ENCODE measurements around the gene PUM2.
"Not testable (repeated sequence)": the region's sequence is repeated elsewhere in the genome, so short reads cannot be mapped to it uniquely, and the experiment has no call there.

PUM2 gene

DNA sequence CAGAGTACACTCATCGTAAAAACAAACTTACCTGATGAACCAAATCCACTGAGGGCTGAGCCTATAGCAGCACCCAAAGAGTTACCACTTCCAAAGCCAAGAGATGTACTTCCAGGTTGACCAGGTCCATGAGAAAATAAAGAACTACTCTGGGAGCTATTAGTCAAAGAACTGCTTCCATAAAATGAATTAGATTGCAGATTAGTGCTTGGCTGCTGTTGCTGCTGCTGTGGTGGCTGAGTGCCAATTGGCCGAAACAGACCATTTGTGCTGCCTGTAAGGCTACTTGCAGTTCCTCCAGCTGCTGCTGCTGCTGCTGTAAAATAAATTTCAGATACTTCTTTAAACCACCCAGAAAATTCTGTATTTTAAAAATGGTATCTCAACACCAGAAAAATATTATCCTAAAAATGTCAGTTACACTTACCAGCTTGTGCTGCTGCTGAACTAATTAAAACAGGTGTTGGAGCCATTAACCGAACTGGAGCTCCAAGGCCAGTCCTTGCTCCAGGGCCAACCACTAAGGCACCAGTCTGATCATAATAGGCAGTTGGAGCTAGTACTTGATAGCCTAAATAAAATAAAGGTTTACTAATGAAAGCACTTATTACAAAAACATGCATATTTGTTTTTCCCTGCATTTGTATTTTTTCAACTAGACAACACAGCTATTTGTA is 67.6 kb downstream of the PUM2 start:
- DNase-seq: no peak

DNA sequence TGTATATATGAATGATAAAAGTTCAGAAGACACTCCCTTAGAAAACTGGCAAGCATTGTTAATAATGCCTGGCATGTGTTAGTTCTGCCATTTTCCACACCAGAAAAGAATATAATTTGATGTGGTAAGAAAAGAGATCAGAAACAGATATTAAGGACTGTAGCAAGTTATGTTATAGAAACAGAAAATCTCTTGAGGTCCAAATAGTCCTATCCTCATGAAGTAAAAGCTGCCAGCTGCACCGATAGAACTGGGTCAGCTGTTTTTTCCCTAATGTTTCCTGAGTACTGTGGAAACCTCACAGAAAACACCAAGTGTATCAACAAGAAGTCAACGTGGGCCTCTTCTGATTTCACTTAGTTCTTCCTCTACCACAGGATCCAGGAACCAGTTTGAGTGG is 68.8 kb downstream of the PUM2 start:
- DNase-seq: no peak

DNA sequence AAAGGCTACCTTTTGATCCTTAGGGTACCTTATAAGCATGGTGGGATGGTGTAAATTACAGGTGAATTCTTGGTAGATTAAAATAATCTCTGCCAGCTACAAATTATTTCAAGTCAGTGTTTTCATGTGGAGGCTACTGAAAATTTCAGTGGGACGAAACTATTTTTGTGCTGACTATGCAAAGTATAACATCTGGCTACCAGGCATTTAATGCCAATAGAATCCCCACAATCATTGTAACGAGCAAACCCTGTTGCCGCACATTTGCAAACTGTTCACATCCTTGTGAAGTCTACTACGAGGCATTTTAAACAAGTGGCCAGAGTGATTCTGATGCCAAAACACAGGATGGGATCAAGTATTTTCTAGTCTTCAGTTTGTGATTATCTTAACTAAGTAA is 77.6 kb downstream of the PUM2 start:
- no peak for DNase-seq

DNA sequence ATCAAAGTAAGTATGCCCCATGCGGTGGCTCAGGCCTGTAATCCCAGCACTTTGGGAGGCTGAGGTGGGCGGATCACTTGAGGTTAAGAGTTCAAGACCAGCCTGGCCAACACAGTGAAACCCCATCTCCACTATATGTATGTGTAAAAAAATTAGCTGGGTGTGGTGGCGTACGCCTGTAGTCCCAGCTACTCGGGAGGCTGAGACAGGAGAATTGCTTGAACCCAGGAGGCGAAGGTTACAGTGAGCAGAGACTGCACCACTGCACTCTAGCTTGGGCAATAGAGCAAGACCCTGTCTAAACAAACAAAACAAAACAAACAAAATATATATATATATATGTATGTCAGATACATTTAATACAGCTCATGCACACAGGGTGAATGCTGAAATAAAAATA is 82.3 kb downstream of the PUM2 start:
- DNase-seq: not testable (repeated sequence)

DNA sequence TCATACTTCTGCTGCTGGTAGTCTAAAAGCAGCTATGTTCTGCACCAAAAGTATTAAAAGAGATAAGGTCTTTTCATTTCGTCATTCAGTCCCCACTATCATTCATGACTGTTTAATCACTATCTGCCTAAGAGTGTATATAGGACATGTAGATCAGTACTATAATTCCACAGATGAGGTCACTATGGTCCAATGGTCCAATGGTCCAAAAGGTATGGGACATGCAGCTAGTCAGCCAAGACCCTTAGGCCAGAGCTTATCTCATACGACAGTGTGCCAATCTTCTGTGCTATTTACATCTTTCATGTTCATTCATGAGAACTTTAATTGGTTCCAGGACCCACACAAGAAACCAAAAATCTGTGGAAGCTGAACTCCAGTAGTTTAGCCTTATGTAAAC is 83.1 kb downstream of the PUM2 start:
- no peak for DNase-seq

DNA sequence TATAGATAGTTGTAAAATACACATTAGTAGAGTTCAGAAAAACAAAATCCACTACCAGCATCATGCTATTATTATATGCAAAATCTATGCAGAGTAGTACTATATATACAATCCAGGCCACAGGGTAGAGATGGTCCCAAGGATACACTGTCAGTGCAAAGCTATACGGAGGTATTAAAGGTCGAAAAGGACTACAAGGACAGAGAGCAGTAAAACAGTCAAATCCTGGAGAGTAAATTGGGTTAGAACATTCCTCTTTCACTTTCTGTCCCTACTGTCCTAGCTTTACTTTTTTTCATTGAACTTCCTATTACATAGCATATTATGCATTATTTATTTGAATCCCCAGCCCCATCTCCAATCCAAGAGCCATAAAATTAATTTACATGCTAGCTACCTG is 86.0 kb downstream of the PUM2 start:
- no peak for DNase-seq

DNA sequence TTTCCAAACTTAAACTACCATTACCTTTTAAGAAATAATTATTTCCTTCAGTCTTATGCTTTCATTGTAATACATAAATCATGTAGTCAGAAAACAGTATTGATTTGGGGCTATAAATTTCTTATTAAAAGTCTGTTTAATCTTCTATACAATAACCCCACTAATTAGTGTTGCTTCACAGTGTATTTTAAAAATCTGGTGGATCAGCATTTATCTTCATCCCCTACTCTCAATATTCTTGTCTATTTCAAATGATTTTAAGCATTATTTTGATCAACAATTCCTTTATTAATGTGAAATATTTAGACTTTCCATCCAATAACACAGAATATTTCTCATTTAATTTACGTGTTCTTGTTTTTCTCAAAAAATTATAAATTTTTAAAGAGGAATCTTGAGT is 93.2 kb downstream of the PUM2 start:
- no peak for DNase-seq

DNA sequence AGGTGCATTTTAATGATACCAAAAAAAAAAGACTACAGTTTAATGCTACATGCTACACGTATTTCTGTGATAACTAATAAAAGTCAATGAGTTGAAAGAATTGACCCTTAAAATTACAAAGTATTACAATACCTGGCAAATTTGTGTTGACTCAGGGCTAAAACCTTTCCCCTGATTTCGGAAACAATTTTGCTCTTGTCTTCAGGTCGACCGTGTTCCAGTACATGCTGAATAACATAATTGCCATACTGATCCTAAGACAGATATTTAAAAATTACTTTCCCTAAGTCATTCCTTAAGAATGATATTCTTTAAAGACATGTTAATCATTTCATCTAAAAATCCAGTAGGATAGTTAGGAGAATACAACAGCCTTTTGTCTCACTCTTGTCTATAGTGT is 95.9 kb downstream of the PUM2 start:
- DNase-seq: no peak

DNA sequence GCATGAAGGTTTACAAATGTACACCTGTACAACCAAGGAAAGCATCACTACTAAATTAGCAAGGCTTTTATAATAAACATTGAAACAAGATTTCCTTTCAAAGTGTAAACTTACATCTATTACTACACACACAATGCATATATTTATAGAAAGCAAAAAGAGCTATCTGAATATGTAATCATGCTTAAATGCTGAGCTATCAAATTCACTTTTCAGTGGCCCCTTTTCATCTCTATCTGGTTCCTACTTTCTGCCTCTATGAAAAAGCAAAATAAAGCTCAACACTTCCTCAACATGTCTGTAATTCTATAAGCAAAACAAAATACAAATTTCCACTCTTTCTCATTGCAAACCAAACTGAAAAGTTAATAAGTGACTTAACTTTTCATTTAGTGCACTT is 100.2 kb downstream of the PUM2 start:
- no peak for DNase-seq

DNA sequence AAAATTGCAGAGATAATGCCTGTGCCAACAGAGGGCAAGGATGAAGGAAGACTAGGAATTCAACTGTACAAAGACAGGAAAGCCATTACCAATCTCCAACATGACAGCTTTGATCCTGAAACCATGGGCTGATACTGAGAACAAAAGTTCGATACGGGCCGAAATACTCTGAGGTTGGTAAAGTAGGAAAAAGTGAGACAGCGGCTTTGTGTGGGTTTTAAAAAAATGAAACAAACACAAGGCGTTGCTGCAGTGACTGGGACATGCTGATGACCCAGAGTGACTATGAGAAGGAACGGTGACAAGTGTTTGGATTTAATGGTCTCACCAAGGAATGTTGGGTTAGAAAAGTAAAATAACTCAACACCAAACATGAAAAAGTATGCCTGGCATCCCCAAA is 101.5 kb downstream of the PUM2 start:
- no peak for DNase-seq

DNA sequence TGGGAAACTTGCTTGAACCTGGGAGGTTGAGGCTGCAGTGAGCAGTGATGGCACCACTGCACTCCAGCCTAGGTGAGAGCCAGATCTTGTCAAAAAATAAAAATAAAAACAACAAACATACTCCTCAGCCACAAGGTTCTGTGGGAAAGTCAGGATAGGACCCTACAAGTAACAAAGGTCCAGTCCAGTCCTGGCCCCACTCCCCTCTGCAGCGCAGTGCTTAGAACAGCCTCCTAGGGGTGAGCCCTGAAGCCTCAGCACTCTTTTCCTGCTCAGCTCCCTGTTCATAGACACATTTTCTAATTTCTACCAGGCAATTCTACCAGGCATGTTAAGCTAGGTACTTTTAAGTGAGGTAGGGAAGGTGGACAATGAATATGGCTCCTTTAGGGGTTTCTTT is 103.6 kb downstream of the PUM2 start:
- no peak for DNase-seq

DNA sequence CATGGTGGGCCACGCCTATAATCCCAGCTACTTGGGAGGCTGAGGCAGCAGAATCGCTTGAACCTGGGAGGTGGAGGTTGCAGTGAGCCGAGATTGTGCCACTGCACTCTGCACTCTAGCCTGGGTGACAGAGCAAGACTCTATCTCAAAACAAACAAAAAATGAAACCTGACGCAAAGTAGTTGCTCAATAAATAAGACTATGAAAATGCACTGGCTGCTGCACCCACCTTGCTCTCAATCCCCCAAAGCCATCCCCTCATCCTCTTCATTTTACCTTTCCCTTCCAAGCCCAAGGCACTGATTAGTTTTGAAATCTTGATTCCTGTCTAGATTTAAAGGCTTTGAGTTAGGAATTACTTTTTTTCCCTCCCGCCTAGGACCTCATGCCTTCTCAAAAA is 107.0 kb downstream of the PUM2 start:
- DNase-seq: not testable (repeated sequence)

DNA sequence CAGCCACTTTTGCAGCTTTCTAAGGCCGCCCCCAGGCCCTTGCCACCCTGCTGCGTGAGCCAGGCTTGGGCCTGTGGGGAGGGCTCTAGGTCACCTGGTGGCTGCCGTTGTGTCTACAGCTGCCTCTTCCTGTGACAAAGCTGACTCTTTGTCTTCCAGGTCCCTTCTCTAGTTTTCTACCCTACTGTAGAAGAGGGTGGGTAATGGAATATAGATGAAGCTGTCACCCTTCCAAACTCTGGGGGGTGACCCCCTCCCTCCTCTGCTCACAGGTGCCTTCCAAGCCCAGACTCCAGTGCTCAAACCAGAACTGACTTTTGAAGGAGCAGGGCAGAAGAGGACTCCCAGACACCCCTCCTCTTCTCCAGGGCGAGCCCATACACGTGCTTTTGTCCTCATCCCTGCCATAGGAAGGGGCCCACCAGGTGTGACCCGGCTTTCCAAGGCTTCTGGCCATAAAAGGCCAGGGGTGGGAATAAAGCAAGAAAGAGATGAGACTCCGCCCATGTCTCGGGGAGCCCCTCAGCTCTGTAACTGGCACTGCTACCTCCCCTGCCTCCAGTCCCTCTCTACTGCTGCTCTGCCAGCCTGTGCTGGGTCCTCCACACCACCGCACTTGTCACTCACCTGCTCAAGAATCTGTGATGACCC is 107.8 kb downstream of the PUM2 start:
- no peak for DNase-seq

DNA sequence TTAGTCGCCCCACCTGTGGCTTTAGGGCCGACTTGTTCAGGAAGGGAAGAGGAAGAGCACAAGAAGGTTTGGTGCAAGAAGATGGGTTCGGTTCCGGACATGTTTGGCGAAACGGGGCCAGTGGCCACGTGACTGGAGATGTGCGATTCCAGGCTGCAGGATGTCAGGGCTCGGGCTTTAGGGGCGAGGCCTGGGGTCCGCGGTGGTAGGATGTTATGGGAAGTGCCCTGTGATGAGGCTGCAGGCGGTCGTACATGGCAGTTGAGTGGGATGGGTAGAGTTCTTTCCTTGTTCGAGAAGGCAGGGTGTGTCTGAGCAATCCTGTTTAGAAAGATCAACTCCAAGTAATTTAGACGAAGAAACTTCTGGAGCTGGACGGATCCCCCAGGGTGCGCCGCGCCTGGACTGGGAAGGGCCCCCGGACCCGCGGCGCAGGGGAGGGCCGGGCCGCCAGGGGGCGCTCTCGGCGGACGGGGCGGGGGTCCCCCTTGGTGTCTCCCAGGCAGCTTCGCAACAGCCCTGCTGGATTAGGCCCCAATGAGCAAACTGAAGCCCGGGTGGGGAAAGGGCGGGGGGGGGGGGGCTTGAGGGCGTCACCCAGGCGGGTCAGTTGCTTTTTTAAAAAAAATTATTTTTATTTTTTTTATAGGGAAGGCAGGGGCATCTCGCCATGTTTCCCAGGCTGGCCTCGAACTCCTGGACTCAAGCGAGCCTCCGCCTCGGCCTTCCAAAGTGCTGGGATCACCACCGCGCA is 108.5 kb downstream of the PUM2 start:
- no peak for DNase-seq

DNA sequence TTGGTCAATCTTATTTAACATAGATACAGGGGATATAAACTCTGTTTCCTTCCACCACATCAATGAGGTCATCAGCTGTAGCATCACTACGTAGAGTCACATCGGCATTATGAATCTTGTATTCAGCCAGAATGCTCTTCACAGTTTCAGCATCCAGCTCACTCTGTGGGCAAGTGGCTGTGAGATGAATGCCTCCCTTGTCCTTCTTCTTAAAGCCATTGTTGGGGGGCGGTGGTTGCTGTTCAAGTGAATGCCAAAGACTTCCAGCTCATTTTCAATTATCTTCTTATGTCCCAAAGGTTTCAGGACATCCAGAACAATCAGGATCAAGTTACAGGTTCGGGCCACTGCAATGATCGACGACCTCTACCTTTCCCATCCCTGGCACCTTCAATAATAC is 110.4 kb downstream of the PUM2 start:
- DNase-seq: not testable (repeated sequence)

DNA sequence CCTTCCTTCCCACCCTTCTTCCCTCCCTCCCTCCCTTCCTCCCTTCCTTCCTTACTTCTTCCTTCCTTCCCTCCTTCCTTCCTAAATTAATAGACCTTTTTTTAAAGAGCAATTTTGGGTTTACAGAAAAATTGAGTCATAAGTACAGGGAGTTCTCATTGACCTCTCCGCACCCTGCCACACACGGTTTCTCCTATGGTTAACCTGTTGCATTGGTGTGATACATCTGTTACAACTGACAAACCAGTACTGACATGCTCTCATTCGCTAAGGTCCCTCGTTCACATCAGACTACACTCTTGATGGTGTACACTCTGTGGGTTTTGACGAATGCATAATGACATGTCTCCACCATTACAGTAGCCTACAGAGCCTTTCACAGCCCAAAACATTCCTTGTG is 114.1 kb downstream of the PUM2 start:
- DNase-seq: no peak

DNA sequence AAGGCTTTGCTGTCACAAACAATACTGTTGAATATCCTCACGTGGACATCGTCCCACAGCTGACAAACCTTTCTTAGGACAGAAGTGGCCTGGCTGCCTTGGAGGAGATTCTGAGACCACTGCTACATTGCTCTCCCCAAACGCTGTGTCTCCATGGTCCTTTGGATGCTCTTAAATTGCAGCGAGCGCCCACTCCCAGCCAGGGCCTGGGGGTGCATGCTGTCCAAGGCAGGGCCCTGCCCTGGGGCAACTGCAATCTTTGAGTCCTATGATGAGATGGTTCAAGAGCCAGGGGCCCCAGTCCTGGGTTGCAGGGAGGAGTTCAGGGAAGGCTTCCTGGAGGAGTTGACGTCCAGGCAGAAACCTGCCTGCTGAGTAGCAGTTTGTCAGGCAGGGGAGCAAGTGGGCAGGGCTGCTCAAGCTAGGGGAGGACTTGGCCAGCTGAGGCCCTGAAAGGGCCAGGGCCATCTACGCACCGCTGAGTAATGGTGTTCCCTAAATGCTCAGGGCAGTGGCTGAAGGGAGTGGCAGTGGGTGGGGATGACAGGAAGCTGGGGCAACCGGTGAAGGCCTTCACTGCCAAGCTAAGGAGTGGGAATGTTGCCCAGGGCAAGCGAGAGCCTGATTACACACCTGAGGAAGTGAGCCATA is 114.9 kb downstream of the PUM2 start:
- no peak for DNase-seq

DNA sequence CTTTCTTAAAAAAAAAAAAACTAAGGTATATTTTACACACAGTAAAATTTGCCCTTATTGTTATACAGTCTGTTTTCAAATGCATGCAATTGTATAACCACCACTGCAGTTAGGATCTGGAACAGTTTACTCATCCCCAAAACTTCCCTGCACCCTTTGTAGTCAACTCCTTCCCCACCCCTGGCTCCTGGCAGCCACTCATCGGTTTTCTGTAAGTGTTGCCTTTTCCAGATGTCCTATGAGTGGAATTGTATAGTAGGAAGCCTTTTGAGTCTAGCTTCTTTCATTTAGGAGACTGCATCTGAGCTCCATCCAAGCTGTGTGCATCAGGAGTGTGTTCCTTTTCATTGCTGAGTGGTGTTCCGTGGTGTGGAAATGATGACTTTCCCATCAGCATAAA is 116.0 kb downstream of the PUM2 start:
- DNase-seq: not testable (repeated sequence)

DNA sequence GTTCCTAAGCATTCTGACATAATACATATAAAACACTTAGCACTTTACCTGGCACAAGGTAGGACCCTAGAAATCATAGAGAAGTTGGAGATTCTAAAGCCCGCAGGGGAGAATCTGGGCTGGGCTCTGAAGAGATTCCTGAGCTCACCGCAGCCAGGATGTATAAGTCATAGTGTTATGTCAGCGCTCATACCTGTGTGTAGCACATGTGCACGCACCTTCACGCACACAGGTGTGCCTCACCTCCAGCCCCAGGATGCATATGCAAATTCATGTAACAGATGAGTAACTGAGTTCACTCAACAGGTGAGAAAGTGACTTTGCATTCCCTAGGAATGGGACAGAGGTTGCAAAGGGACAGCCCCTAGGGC is 117.8 kb downstream of the PUM2 start:
- no peak for DNase-seq

DNA sequence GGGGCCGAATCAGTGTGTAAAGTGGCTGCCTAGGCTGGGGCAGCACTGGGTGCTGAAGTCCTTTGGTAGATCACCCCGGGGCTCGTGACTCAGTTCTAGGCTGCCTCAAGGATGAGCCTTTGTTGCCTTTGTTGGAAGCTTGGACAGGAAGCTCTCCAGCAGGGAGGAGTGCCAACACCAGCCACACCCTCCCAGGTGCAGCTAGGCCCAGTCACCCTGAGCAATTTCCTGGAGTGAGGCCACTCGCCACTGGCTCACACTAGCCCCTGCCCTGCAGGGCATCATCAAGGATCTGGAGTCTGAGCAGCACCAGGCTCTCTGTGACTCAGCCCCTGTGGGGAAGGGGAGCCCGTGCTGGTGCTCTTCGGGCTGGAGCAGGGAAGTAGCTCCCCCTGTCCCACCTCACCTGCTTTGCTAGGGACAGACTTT is 119.0 kb downstream of the PUM2 start:
- no peak for DNase-seq

DNA sequence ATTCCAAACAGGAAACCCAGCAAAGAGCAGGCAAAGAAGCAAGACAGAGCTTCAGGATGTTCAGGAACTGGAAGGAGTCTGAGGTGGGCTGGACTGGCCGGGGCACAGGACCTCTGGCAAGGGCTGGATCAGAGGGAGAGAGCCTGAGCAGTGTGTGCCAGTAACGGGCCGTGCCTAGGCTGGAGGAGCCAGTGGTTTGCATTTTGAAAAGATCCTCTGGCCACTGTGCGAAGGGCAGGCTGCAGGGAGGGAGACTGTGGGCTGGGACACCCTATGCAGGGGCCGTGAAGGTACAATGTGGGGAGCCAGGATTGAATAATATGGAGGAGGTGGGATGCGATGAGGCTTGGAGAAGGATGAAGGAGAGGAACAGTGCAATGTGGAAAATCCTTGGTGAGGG is 119.5 kb downstream of the PUM2 start:
- DNase-seq: no peak

DNA sequence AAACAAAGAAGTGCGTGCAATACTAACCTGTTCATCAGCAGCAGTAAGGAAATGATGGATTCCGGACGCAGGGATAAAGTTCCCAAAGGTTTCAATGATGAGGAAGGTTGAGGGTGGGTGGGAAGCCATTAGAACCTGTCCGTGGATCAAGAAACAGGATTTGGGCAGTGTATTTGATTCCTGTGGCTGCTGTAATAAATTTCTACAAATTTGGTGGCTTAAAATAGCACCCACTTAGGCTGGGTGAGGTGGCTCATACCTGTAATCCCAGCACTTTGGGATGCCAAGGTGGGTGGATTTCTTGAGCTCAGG is 120.6 kb downstream of the PUM2 start:
- DNase-seq: no peak

DNA sequence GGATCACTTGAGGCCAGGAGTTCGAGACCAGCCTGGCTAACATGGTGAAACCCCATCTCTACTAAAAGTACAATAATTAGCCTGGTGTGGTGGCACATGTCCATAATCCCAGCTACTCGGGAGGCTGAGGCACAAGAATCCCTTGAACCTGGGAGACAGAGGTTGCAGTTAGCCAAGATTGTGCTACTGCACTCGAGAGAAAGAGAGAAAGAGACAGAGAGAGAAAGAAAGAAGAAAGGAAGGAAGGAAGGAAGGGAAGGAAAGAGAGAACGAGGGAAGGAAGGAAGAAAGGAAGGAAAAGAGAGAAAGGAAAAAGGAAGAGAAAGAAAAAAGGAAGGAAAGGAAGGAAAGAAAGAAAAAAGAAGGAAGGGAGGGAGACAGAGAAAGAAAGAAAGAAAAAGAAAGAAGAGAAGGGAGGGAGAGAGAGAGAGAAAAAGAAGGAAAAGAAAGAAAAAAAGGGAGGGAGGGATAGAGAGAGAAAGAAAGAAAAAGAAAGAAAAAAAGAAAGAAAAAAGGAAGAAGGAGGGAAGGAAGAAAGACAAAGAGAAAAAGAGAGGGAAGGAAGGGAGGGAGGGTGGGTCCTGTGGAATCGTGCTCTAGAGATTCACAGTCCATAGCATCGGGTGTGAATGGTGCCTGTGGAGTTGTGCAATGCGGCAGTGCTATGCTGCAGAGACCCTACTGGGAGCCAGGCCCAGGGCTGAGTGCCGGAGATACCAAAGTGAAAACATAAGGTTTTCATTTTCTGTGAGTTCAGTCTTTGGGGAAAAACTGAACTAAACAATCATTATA is 121.1 kb downstream of the PUM2 start:
- no peak for DNase-seq
